ENCODE data around the gene WWOX. TPM values are rescaled to one million over a fixed set of nuclear protein-coding genes. Genes with fewer than 3 reads are reported as not detected.
"Not testable (repeated sequence)": the region's sequence is repeated elsewhere in the genome, so short reads cannot be mapped to it uniquely, and the experiment has no call there.

Gene WWOX
- total RNA-seq, 2 experiments from 2014 or later: 19.9 to 29.4 TPM

DNA sequence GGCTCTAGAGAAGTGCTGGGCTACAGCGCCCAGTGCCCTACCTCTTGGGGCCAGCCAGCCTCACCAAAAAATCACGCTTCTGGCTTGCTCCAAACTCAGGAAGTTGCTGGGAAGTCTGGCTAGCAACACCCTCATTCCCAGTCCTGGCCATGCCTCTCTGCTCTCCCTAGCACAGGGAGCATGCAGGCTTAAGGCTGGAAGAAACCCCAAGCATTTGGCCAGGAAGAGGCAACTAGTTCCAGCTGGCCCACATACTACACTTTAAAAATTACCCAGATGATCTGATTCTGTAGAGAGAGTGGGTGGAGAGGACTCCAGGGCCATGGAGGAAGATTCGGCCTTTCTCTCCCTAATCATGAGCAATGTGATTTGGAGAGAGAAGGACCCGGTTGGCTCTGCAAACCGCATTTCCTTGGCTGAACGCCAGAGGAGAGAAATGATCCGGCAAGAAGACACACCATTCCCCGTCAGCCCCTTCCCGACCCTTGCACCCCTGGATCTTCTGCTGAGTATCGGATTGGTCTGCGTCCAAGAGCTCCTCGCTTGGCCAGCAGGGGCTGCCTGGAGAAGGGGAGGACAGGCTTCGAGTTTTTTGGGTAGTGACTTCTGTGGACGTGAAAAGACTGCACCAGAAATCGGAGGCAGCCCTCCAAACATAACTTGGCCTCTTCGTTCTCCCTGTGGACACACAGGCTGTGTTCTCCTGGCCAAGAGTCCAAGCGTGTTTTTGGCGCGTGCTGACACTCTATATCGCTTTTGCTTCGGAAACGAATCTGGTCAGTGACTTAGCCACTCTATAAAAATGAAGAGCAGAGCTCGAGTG, 406.3 kb downstream of the WWOX start:
- intact Hi-C loops (cut with DNase I, micrococcal nuclease): loop anchor here in 1 of 2 experiments (10.0 kb wide), 1 partner anchor 1579 kb away; no protein-coding TSS in a partner anchor
- H3K4me1 Mint-ChIP-seq: peaks cover 2% of the 10 kb centered on the region
- H3K4me3 Mint-ChIP-seq: no peak overlapping the region
- DNase-seq (no peak), ATAC-seq (no peak)
- no peak overlapping the region for H3K27ac Mint-ChIP-seq
- no peaks in the 10 kb centered on the region for H3K36me3 Mint-ChIP-seq (ENCODE audit: low read depth)
- ChIA-PET POLR2A (no interaction called here), CTCF (interaction anchor here (0.9 kb wide), 1 partner anchor 263 kb away, joined by 5 read pairs; no protein-coding TSS in a partner anchor)
- no peaks in the 10 kb centered on the region for H3K9me3 Mint-ChIP-seq (ENCODE audit: low read depth)
- no peaks in the 10 kb centered on the region for H3K27me3 Mint-ChIP-seq

GRCh38 chr16:78506367-78507193, 407.1 kb downstream of the WWOX start:
- no peaks in the 10 kb centered on the region for H3K27me3 Mint-ChIP-seq
- intact Hi-C loops (cut with DNase I, micrococcal nuclease): loop anchor here in 1 of 2 experiments (10.0 kb wide), 1 partner anchor 1578 kb away; no protein-coding TSS in a partner anchor
- no peaks in the 10 kb centered on the region for H3K36me3 Mint-ChIP-seq (ENCODE audit: low read depth)
- no peak overlapping the region for H3K27ac Mint-ChIP-seq
- CTCF ChIA-PET: interaction anchor here (1.6 kb wide), 1 partner anchor 29 kb away, joined by 5 read pairs; no protein-coding TSS in a partner anchor
- H3K9me3 Mint-ChIP-seq (ENCODE audit: low read depth): no peaks in the 10 kb centered on the region
- POLR2A ChIA-PET: no interaction called here
- DNase-seq: no peak
- peaks cover 2% of the 10 kb centered on the region for H3K4me1 Mint-ChIP-seq
- ATAC-seq: no peak
- H3K4me3 Mint-ChIP-seq: no peak overlapping the region

DNA sequence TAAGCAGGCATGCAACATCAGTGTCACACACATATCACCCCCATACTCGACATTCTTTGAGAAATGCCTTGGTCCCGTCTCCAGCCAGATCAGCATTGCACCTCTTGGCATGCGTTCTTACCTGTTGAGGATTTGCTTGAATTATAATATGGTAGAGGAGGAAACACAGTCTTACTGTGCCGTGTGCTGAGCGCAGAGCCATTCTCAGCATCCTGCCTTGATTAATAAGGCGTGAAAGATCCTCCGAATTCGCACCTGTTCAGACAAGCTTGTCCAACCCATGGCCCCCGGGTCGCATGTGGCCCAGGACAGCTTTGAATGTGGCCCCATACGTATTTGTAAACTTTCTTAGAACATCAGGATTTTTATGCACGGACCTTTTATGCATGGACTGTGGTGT, 408.1 kb downstream of the WWOX start:
- Mint-ChIP-seq H3K4me1 (peaks cover 2% of the 10 kb centered on the region), H3K9me3 (ENCODE audit: low read depth) (no peaks in the 10 kb centered on the region), H3K4me3 (no peak overlapping the region), H3K27ac (no peak overlapping the region), H3K36me3 (ENCODE audit: low read depth) (no peaks in the 10 kb centered on the region), H3K27me3 (no peaks in the 10 kb centered on the region)
- POLR2A ChIA-PET: no interaction called here
- CTCF ChIA-PET: interaction anchor here (0.6 to 1.6 kb wide), 2 partner anchors 30 to 373 kb away, joined by 3 to 5 read pairs; no protein-coding TSS in a partner anchor
- DNase-seq (no peak), ATAC-seq (no peak)
- intact Hi-C loops (cut with DNase I, micrococcal nuclease): loop anchor here in 1 of 2 experiments (10.0 kb wide), 1 partner anchor 1577 kb away; no protein-coding TSS in a partner anchor

GRCh38 chr16:78509965-78510364, 410.5 kb downstream of the WWOX start:
- Mint-ChIP-seq H3K27me3 (no peaks in the 10 kb centered on the region), H3K9me3 (ENCODE audit: low read depth) (no peaks in the 10 kb centered on the region), H3K27ac (no peak overlapping the region), H3K36me3 (ENCODE audit: low read depth) (no peaks in the 10 kb centered on the region), H3K4me1 (peaks cover 2% of the 10 kb centered on the region), H3K4me3 (no peak overlapping the region)
- intact Hi-C loops (cut with DNase I, micrococcal nuclease): loop anchor here in 1 of 2 experiments (10.0 kb wide), 1 partner anchor 1575 kb away; no protein-coding TSS in a partner anchor
- ChIA-PET POLR2A (no interaction called here), CTCF (no interaction called here)
- DNase-seq (no peak), ATAC-seq (no peak)

DNA sequence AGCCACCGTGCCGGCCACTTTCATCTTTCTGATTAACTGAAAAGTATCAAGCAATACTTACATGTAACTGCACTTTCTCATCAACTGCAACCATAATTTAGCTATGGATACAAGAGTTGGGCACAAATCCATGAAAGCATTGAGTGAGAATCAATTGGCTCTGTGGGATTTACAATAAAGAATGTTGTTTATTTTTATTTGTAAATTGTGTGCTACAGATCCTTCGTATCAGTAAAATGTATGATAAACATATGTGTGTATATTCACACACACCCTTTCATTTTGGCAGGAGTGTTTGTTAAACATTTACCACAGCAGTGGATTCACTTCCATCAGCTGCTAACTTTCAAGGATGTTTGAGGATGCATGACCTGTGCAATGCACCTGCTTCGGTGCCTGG, 411.0 kb downstream of the WWOX start:
- Mint-ChIP-seq H3K4me3 (no peak overlapping the region), H3K27me3 (no peaks in the 10 kb centered on the region), H3K4me1 (peaks cover 2% of the 10 kb centered on the region), H3K9me3 (ENCODE audit: low read depth) (no peaks in the 10 kb centered on the region), H3K36me3 (ENCODE audit: low read depth) (no peaks in the 10 kb centered on the region), H3K27ac (no peak overlapping the region)
- ATAC-seq (no peak), DNase-seq (no peak)
- intact Hi-C loops (cut with DNase I, micrococcal nuclease): no loop called here
- POLR2A ChIA-PET: no interaction called here
- CTCF ChIA-PET: interaction anchor here (0.5 to 0.6 kb wide), 2 partner anchors 21 to 1092 kb away, joined by 3 to 4 read pairs; no protein-coding TSS in a partner anchor

- Mint-ChIP-seq H3K4me1 (peaks cover 2% of the 10 kb centered on the region), H3K9me3 (ENCODE audit: low read depth) (no peaks in the 10 kb centered on the region), H3K4me3 (no peak overlapping the region), H3K27me3 (no peaks in the 10 kb centered on the region), H3K36me3 (ENCODE audit: low read depth) (no peaks in the 10 kb centered on the region), H3K27ac (no peak overlapping the region)
- POLR2A ChIA-PET: no interaction called here
- CTCF ChIA-PET: no interaction called here
- DNase-seq (no peak), ATAC-seq (no peak)
- intact Hi-C loops (cut with DNase I, micrococcal nuclease): no loop called here
These were observed 414.4 kb downstream of the WWOX start for GRCh38 chr16:78513838-78514237.

DNA sequence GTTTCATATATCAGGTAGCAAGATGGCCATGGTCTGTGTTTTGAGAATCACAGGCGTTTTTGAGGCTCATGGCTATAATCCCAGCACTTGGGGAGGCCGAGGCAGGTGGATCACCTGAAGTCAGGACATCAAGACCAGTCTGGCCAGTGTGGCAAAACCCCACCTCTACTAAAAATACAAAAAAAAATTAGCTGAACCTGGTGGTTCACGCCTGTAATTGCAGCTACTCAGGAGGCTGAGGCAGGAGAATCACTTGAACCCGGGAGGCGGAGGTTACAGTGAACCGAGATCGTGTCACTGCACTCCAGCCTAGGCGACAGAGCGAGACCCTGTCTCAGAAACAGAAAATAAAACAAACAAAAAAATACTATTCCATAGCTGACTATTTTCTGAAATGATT, 415.4 kb downstream of the WWOX start:
- DNase-seq; H3K27ac Mint-ChIP-seq; H3K36me3 Mint-ChIP-seq (ENCODE audit: low read depth); H3K27me3 Mint-ChIP-seq; intact Hi-C loops (cut with DNase I, micrococcal nuclease); ATAC-seq; H3K4me1 Mint-ChIP-seq; H3K4me3 Mint-ChIP-seq; POLR2A ChIA-PET; H3K9me3 Mint-ChIP-seq (ENCODE audit: low read depth): not testable (repeated sequence)
- CTCF ChIA-PET: interaction anchor here (0.6 to 1.3 kb wide), 3 partner anchors 22 to 270 kb away, joined by 3 read pairs; no protein-coding TSS in a partner anchor

DNA sequence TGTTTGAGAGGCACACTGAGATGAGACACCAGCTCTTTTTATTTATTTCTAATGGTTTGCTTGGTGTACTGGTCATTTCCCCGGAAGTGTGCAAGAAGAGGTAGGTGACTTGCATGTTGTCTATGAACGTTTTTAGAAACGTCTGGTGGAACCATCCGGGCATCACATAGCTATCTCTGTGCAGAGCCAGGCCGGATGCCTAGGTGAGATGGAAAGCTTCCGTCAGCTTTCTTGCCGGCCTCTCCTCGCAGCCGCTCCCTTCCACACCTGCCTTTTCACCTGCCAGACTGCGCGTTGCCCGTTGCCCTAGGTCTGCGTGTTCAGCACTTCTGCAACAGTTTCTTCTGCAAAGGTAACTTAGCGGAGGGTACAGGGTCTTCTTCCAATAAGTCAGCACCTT, 416.0 kb downstream of the WWOX start:
- CTCF ChIA-PET: interaction anchor here (0.6 to 1.3 kb wide), 2 partner anchors 21 to 269 kb away, joined by 3 read pairs; no protein-coding TSS in a partner anchor
- no peak for DNase-seq
- no peak overlapping the region for H3K4me3 Mint-ChIP-seq
- H3K27ac Mint-ChIP-seq: no peak overlapping the region
- H3K36me3 Mint-ChIP-seq (ENCODE audit: low read depth): no peaks in the 10 kb centered on the region
- no peaks in the 10 kb centered on the region for H3K4me1 Mint-ChIP-seq
- POLR2A ChIA-PET: no interaction called here
- no peak for ATAC-seq
- no peaks in the 10 kb centered on the region for H3K9me3 Mint-ChIP-seq (ENCODE audit: low read depth)
- intact Hi-C loops (cut with DNase I, micrococcal nuclease): no loop called here
- H3K27me3 Mint-ChIP-seq: no peaks in the 10 kb centered on the region

DNA sequence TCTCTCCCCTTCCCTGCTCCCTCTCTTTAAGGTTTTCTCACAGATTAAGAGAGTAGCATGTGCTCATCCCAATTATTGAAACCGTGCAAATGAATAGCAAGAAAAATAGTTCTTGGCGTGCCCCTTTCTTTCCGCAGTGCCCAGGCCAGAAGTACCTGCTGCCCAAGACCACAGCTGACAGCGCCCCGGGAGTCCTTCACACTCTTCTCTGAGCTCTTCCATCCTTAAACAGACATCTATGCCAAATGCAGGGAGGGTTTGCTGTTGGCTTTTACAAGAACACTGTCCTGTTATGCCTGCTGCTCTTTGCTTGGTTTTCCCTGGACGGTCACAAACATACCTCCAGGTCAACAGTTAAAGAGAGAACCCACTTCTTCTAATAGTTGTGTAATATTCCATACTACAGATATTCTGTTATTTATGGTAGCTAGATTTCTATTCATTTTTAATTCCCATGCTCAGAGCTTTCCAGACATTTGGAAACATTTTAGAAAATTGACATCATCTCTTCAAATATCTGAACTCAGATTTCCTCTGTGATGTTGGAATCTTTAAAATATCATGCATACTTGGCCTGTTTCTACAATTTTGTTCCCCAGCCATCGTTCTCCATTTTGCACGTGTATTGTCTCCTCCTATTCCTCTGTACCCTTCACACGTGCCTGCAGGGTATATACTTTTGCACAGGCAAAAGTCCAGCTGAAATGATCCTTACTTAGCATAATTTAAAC, 416.7 kb downstream of the WWOX start:
- no peak for DNase-seq
- no peak for ATAC-seq
- Mint-ChIP-seq H3K27ac (no peak overlapping the region), H3K36me3 (ENCODE audit: low read depth) (no peaks in the 10 kb centered on the region), H3K4me3 (no peak overlapping the region), H3K4me1 (no peaks in the 10 kb centered on the region), H3K27me3 (no peaks in the 10 kb centered on the region), H3K9me3 (ENCODE audit: low read depth) (no peaks in the 10 kb centered on the region)
- POLR2A ChIA-PET: no interaction called here
- intact Hi-C loops (cut with DNase I, micrococcal nuclease): no loop called here
- CTCF ChIA-PET: no interaction called here

DNA sequence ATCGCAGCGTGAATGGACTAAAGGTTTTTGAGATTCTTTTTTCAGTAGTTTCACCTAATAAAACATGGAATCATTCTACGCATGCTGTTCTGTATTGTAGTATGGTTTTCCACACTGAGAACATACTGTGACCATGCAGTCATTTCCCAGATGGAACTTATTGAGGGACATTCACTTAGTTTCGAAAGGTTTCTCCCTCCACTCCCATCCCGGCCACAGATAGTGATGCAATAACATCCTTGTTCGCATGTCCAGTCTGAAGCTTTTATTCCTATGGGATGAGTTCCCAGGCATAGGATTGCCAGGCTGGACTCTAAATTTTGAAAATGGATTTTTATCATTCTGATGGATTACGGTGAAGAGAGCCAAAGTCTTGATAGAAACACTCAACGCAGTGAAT, 420.4 kb downstream of the WWOX start:
- ATAC-seq: no peak
- ChIA-PET CTCF (no interaction called here), POLR2A (no interaction called here)
- Mint-ChIP-seq H3K4me1 (no peaks in the 10 kb centered on the region), H3K9me3 (ENCODE audit: low read depth) (no peaks in the 10 kb centered on the region), H3K4me3 (no peak overlapping the region), H3K27ac (no peak overlapping the region), H3K27me3 (no peaks in the 10 kb centered on the region), H3K36me3 (ENCODE audit: low read depth) (no peaks in the 10 kb centered on the region)
- intact Hi-C loops (cut with DNase I, micrococcal nuclease): no loop called here
- DNase-seq: no peak

- H3K27ac Mint-ChIP-seq: no peak overlapping the region
- intact Hi-C loops (cut with DNase I, micrococcal nuclease): no loop called here
- ChIA-PET CTCF (no interaction called here), POLR2A (no interaction called here)
- no peaks in the 10 kb centered on the region for H3K27me3 Mint-ChIP-seq
- H3K4me1 Mint-ChIP-seq: no peaks in the 10 kb centered on the region
- no peaks in the 10 kb centered on the region for H3K36me3 Mint-ChIP-seq (ENCODE audit: low read depth)
- ATAC-seq (no peak), DNase-seq (no peak)
- no peak overlapping the region for H3K4me3 Mint-ChIP-seq
- no peaks in the 10 kb centered on the region for H3K9me3 Mint-ChIP-seq (ENCODE audit: low read depth)
These were observed 421.0 kb downstream of the WWOX start for GRCh38 chr16:78520470-78520869.
